GM12864 (cell line): Measurements from ENCODE around the gene PCSK2.

Source experiments
- DNase-seq: peaks from one replicate; pipeline ENCODE4 v3.0.0-alpha.2; 2011; ENCODE audit warnings: low read depth
- H3K4me3 ChIP-seq: 2 replicates; pipeline ENCODE4 v1.5.1; 2011; ENCODE audit warnings: mild to moderate bottlenecking, low read depth, low read length, control low read depth
- TF ChIP-seq, protein P1 (sequence below): IDR thresholded peaks from 2 replicates; pipeline ENCODE4 v1.5.1; 2011; ENCODE audit warnings: low read depth, mild to moderate bottlenecking, moderate library complexity, low read length, control low read depth, inconsistent platforms; ENCODE audit errors: missing control alignments

Gene PCSK2

GRCh38 chr20:17519606-17520285 is 292.9 kb downstream of the PCSK2 start:
- TF ChIP-seq, protein P1, sequence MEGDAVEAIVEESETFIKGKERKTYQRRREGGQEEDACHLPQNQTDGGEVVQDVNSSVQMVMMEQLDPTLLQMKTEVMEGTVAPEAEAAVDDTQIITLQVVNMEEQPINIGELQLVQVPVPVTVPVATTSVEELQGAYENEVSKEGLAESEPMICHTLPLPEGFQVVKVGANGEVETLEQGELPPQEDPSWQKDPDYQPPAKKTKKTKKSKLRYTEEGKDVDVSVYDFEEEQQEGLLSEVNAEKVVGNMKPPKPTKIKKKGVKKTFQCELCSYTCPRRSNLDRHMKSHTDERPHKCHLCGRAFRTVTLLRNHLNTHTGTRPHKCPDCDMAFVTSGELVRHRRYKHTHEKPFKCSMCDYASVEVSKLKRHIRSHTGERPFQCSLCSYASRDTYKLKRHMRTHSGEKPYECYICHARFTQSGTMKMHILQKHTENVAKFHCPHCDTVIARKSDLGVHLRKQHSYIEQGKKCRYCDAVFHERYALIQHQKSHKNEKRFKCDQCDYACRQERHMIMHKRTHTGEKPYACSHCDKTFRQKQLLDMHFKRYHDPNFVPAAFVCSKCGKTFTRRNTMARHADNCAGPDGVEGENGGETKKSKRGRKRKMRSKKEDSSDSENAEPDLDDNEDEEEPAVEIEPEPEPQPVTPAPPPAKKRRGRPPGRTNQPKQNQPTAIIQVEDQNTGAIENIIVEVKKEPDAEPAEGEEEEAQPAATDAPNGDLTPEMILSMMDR = no peak
- no peak overlapping the region for H3K4me3 ChIP-seq
- no peak for DNase-seq

- TF ChIP-seq, protein P1 = no peak
- H3K4me3 ChIP-seq = no peak overlapping the region
- DNase-seq = no peak
Observed at GRCh38 chr20:17520583-17520982, 293.7 kb downstream of the PCSK2 start.

DNA sequence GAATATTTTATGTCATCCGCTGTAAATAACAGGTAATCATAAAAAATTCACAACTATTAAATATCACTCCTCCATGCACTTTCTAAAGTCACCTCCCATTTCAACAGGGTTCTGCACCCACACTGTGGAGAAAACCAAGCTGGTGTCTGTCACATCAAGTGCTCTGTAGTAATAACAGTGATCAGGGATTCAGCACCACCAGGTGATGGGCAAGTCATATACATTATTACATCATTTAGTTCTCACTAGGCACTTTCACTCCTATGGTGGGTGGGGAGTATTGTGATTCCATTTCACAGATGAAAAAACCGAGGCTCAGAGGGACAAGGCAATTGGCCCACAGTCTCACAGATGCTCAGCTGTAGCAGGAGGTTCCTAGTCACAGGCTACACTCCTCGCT is 295.7 kb downstream of the PCSK2 start:
- no peak for DNase-seq
- TF ChIP-seq, protein P1 = no peak
- H3K4me3 ChIP-seq = no peak overlapping the region

DNA sequence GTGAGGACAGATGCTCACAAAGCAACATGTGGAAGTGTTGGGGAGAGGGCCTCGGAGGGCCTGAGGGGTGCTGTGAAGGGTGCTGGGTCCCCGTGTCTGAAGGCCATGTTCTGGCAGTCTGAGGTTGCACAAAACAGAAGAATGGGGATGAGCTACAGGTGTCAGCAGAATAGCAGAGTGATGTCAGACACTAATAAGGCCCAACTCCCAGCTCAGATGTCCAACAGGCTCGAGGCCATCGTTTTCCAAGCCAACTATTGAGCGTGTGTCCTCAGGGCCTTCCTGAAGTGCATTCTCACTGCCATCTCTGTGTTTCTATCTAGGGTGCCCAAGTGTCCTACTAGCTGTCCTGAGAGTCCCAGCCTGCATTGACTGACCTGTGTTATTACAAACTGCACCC is 296.5 kb downstream of the PCSK2 start:
- TF ChIP-seq, protein P1 = no peak
- no peak for DNase-seq
- no peak overlapping the region for H3K4me3 ChIP-seq

- no peak for DNase-seq
- H3K4me3 ChIP-seq = no peak overlapping the region
- TF ChIP-seq, protein P1 = no peak
Observed at GRCh38 chr20:17524560-17524959, 297.7 kb downstream of the PCSK2 start.

DNA sequence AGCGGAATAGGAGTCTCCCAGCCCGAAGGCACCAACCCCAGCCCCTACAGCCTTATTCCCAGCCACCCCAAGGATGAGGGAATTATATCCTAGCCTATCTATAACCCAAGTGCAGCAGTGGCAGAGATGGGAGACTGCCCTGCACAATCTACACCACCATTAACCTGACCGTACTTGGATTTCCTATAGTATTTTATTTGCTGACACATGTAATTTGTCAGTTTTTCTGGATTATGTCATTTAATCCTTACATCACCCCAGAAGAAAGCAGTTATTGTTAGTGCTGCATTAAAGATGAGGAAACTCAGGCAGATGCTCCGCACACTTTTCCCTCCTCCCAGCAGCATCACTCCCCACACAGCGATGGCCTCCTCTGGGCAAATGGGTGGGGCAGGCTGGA is 298.3 kb downstream of the PCSK2 start:
- DNase-seq = no peak
- H3K4me3 ChIP-seq = no peak overlapping the region
- TF ChIP-seq, protein P1 = no peak

- no peak for DNase-seq
- TF ChIP-seq, protein P1 = no peak
- H3K4me3 ChIP-seq = no peak overlapping the region
Observed at GRCh38 chr20:17525650-17526049, 298.8 kb downstream of the PCSK2 start.
